Gastroesophageal sphincter (tissue), 4 donors: ENCODE data around the gene CAPN6. TPM values are rescaled to one million over a fixed set of nuclear protein-coding genes. Genes with fewer than 3 reads are reported as not detected.
A peak's percentile ranks its signal among the peaks of the same experiment; 100 is the strongest.

Source experiments
- ATAC-seq: fragments of 150-250 bp; one replicate; pipeline ENCODE4 v1.9.1; 2016; ENCODE audit warnings: mild to moderate bottlenecking, moderate library complexity
- H3K27ac ChIP-seq, 4 donors: fragments of 200-600 bp; sonication (generic) in 3 of 4; 1 replicate in 3 of 4; 2 replicates in 1 of 4; pipeline ENCODE4 v1.5.1; 2016 to 2019
- H3K27me3 ChIP-seq: fragments of 200-600 bp; sonication (generic); one replicate; pipeline ENCODE4 v1.5.1; 2019
- H3K36me3 ChIP-seq, 2 donors: fragments of 200-600 bp; sonication (generic); one replicate each; pipeline ENCODE4 v1.5.1; 2019; ENCODE audit warnings: control low read depth in 1 of 2
- H3K4me1 ChIP-seq, 3 donors: fragments of 200-600 bp; sonication (generic); 1 replicate in 2 of 3; 2 replicates in 1 of 3; pipeline ENCODE4 v1.5.1; 2016 to 2019; ENCODE audit warnings: control low read depth in 2 of 3
- H3K4me3 ChIP-seq, 2 donors: fragments of 200-600 bp; sonication (generic); one replicate each; pipeline ENCODE4 v1.5.1; 2019; ENCODE audit warnings: mild to moderate bottlenecking in 1 of 2, moderate library complexity in 1 of 2
- H3K9me3 ChIP-seq, 3 donors: fragments of 200-600 bp; sonication (generic); one replicate each; pipeline ENCODE4 v1.5.1; 2017 to 2019; ENCODE audit warnings: control low read depth in 2 of 3
- EP300 ChIP-seq: sonication (generic); formaldehyde crosslinking; IDR thresholded peaks from one replicate; pipeline ENCODE4 v1.6.1; 2017; ENCODE audit warnings: antibody characterized with exemption, mild to moderate bottlenecking
- POLR2A ChIP-seq, 2 donors: fragments of 450-650 bp; IDR thresholded peaks; one replicate each; pipeline ENCODE4 v1.6.1; 2017; ENCODE audit warnings: antibody characterized with exemption in 2 of 2, mild to moderate bottlenecking in 2 of 2, moderate library complexity in 1 of 2
- POLR2AphosphoS5 ChIP-seq: sonication (generic); formaldehyde crosslinking; IDR thresholded peaks from one replicate; pipeline ENCODE4 v1.6.1; 2017; ENCODE audit warnings: antibody characterized with exemption
- WGBS, 2 donors: methylation state at CpG; one replicate each; pipeline ENCODE4 v1.1.5; 2018; ENCODE audit warnings: low coverage in 1 of 2; 5-methylcytosine and 5-hydroxymethylcytosine counted together
- total RNA-seq, 4 donors: library from RNA; depleted of rRNA; stranded (reverse); fragments of >200 nt; gene quantifications; one replicate each; pipeline ENCODE4 v1.1.0, GENCODE V29; 2016
- TF ChIP-seq, protein P1 (sequence below), 4 experiments: fragments of 200-600 bp in 2 of 4; fragments of 450-650 bp in 2 of 4; sonication (generic) in 1 of 4; IDR thresholded peaks; one replicate each; pipeline ENCODE4 v1.5.1; 2017 to 2019; ENCODE audit warnings: antibody characterized with exemption in 4 of 4, mild to moderate bottlenecking in 2 of 4, moderate library complexity in 2 of 4

Gene CAPN6
- total RNA-seq, 4 donors from 2014 or later, result 0.57 to 7.4 (median 0.89) TPM

DNA sequence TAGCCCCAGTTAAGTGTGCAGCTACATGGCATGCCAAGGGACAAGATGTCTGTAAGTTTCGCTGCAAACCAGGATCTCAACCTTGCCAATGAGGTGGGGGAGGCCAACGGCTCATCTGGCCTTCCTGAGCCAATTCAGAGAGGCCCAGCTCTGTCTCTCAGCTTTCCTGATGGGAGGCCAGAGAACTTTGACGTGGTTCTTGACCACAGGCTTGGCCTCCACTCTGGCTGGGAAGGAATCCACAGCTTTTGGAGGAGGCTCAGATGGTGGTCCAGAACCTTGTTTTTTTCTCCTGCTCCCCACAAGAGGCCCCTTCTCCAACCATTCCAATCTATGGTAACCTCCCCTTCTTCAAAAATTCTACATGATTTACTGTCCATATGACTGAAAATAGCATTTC lies 9.8 kb downstream of the CAPN6 start:
- H3K4me1 ChIP-seq, result no peaks in the 10 kb centered on the region
- WGBS, 2 donors, result 67% methylated on average over 1 of the region's 3 CpGs; no CpG with 5 or more reads in 1 of the 2 donors
- H3K9me3 ChIP-seq, result no peaks in the 10 kb centered on the region
- no peaks in the 10 kb centered on the region for H3K36me3 ChIP-seq
- H3K4me3 ChIP-seq, result no peak overlapping the region
- H3K27ac ChIP-seq, result no peak overlapping the region
- ATAC-seq, result no peak
- no peaks in the 10 kb centered on the region for H3K27me3 ChIP-seq
- TF ChIP-seq EP300 (no peak), POLR2AphosphoS5 (no peak), POLR2A (IDR thresholded peaks at IDR 0.05) (no peak)
- TF ChIP-seq, protein P1, sequence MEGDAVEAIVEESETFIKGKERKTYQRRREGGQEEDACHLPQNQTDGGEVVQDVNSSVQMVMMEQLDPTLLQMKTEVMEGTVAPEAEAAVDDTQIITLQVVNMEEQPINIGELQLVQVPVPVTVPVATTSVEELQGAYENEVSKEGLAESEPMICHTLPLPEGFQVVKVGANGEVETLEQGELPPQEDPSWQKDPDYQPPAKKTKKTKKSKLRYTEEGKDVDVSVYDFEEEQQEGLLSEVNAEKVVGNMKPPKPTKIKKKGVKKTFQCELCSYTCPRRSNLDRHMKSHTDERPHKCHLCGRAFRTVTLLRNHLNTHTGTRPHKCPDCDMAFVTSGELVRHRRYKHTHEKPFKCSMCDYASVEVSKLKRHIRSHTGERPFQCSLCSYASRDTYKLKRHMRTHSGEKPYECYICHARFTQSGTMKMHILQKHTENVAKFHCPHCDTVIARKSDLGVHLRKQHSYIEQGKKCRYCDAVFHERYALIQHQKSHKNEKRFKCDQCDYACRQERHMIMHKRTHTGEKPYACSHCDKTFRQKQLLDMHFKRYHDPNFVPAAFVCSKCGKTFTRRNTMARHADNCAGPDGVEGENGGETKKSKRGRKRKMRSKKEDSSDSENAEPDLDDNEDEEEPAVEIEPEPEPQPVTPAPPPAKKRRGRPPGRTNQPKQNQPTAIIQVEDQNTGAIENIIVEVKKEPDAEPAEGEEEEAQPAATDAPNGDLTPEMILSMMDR (IDR thresholded peaks at IDR 0.05), result no peak

DNA sequence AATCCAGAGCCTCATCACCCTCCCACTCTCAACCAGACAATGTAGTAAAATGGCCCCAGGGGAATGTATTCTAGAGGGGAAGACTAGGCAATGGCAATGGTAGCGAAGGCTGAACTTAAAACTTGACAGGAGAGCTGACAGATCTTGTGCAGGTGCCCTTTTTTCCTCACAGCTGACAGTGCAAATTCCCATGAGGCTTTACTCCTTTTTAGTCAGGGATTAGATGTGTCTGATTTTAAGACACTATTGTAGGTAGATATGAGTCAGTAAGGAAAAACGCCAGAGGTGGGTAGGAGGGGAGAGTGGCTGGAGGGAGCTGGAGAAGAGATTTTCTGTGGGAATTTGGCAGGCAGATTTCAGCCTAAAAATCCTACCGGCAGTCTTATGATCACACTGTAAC lies 10.7 kb downstream of the CAPN6 start:
- TF ChIP-seq, protein P1 (IDR thresholded peaks at IDR 0.05), result no peak
- TF ChIP-seq EP300, result no peak
- Histone ChIP-seq H3K4me3 (no peak overlapping the region), H3K9me3 (no peaks in the 10 kb centered on the region), H3K36me3 (no peaks in the 10 kb centered on the region), H3K27ac (no peak overlapping the region), H3K4me1 (no peaks in the 10 kb centered on the region), H3K27me3 (no peaks in the 10 kb centered on the region)
- 41 to 60% methylated on average over 1 to 2 of the region's 3 CpGs for WGBS, 2 donors
- ATAC-seq, result no peak

DNA sequence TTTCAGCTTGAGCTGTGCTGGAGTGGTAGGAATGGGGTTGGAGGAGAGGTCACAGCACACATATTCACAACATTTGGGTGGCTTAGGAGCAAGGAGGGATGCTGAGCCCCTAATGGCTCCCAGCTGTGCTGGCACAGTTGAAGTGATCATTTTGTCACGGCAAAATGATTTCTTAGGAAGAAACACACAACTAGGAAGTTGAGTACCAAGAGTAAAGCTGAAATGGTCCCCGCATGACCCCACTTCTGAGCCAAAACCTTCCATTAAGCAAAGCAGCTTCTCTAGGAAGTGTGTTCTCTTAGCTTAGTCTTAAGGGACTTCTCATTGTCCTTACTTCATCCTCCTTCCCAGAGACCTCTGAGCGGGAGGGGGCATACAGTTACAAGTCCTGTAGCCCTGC lies 12.6 kb downstream of the CAPN6 start:
- Histone ChIP-seq H3K36me3 (no peaks in the 10 kb centered on the region), H3K27ac (no peak overlapping the region), H3K9me3 (no peaks in the 10 kb centered on the region), H3K4me3 (no peak overlapping the region), H3K27me3 (no peaks in the 10 kb centered on the region), H3K4me1 (no peaks in the 10 kb centered on the region)
- ATAC-seq, result no peak
- TF ChIP-seq EP300, result no peak
- WGBS, 2 donors, result 47% methylated on average over 2 of the region's 3 CpGs; no CpG with 5 or more reads in 1 of the 2 donors

DNA sequence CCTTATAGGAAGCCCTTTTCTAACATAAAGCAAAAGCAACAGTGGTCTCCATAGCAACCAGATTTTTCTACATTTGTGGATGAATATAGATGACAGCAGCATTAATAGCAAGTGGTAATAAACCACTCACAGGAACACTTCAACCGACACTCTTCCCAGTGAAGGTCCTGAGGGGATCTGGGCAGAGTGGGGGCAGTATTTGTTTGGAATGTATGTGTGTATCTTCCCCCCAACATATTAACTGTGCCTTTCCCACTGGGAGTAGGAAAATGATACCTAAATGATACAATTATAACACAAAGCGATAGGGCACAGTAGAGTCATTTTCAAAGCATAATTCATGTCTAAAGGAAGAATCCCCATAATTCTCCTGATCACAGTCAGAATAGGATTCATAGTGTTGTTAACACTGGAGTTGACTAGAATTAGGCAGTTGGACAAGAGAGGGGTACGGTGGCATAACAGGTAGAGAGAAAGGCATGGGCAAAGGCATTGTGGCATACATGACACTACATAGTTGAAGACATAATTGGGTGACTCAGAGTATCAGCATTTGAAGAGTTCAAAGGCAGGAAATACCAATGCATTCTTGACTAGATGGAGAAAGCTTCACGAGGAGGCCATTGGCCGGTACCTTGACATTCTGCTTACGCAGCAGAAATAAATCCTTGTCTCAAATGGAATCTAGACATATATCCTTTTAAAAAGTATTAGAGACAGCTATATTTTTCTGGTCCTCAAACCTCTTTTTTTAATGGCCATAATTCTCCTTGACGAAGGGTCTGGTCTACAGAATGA lies 15.2 kb downstream of the CAPN6 start:
- ATAC-seq, result no peak
- Histone ChIP-seq H3K9me3 (no peaks in the 10 kb centered on the region), H3K27ac (no peak overlapping the region), H3K4me3 (no peak overlapping the region), H3K27me3 (no peaks in the 10 kb centered on the region), H3K36me3 (no peaks in the 10 kb centered on the region), H3K4me1 (no peaks in the 10 kb centered on the region)
- 83 to 91% methylated on average over 6 to 7 of the region's 7 CpGs for WGBS, 2 donors
- TF ChIP-seq POLR2A (IDR thresholded peaks at IDR 0.05) (no peak), POLR2AphosphoS5 (no peak), EP300 (no peak)
- TF ChIP-seq, protein P1 (IDR thresholded peaks at IDR 0.05), result no peak

DNA sequence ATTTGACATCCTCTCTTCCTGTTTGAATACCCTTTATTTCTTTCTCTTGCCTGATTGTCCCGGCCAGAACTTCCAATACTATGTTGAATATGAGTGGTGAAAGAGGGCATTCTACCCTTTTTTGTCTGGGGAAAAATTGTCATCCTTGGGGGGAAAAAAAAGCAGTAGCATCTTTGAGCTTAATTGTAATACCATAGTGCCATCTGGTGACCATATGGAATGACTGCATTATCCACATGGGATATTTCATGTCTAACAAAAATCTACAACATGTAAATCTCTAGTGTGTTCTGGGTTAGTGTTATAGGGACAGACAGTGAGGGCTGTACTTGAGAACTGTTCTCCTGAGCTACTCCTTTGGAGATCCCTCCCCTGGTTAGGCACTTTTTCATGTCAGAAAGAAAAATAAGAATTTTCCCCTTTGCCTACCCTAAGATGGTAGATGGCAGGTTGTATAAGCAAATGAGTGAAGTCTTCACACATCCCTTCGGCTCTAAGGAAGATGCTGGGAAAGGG lies 26.0 kb downstream of the CAPN6 start:
- Histone ChIP-seq H3K4me1 (no peaks in the 10 kb centered on the region), H3K27ac (no peak overlapping the region), H3K4me3 (no peak overlapping the region), H3K36me3 (no peaks in the 10 kb centered on the region), H3K9me3 (no peaks in the 10 kb centered on the region), H3K27me3 (no peaks in the 10 kb centered on the region)
- ATAC-seq, result no peak
- 17 to 54% methylated on average over 1 to 2 of the region's 2 CpGs for WGBS, 2 donors
- TF ChIP-seq POLR2A (IDR thresholded peaks at IDR 0.05) (no peak), POLR2AphosphoS5 (no peak)
- TF ChIP-seq, protein P1 (IDR thresholded peaks at IDR 0.05), result peak in 3 of 4 experiments; percentile 14 to 52 (median 16)
